SK-N-SH (cell line): ENCODE measurements around the gene SAP30. TPM values are rescaled to one million over a fixed set of nuclear protein-coding genes. Genes with fewer than 3 reads are reported as not detected.

Experiments
- CTCF ChIA-PET: fragments of 300-600, 350-600 bp; formaldehyde crosslinking; extraction: SDS; loops from one replicate; lab custom pipeline; 2021; lab: Yijun Ruan, JAX
- POLR2A ChIA-PET: fragments of 350-600 bp; sonication (Branson Sonifier 250); formaldehyde crosslinking; extraction: SDS; loops from one replicate; lab custom pipeline; 2020; ENCODE audit warnings: antibody characterized with exemption, inconsistent platforms; lab: Yijun Ruan, JAX
- DNase-seq: peaks from one replicate; pipeline ENCODE4 v3.0.0; 2012
- H2AFZ ChIP-seq: fragments of 200-600 bp; sonication (generic); 2 replicates; pipeline ENCODE4 v1.8.1; 2016; ENCODE audit warnings: antibody characterized with exemption, mild to moderate bottlenecking, low read depth
- H3F3A ChIP-seq: fragments of 200-600 bp; sonication (generic); replicated peaks from 2 replicates; pipeline ENCODE3; 2016; ENCODE audit warnings: antibody characterized with exemption, mild to moderate bottlenecking; ENCODE audit not compliant: insufficient read depth
- H3K27ac ChIP-seq, 2 experiments: fragments of 200-500 bp in 1 of 2; fragments of 200-600 bp in 1 of 2; sonication (Bioruptor generic) in 1 of 2; sonication (generic), shearing (Covaris generic) in 1 of 2; 2 replicates each; pipeline versions ENCODE4 v1.5.1 to v1.6.1; 2014 to 2016; ENCODE audit warnings: low read depth in 2 of 2, inconsistent platforms in 1 of 2, low read length in 1 of 2, mild to moderate bottlenecking in 1 of 2, mixed read lengths in 1 of 2
- H3K27me3 ChIP-seq: fragments of 200-600 bp; sonication (generic), shearing (Covaris generic); 2 replicates; pipeline ENCODE4 v1.6.1; 2016; ENCODE audit warnings: mixed run types; ENCODE audit not compliant: insufficient read depth
- H3K36me3 ChIP-seq, 2 experiments: fragments of 200-500 bp in 1 of 2; fragments of 200-600 bp in 1 of 2; sonication (Bioruptor generic) in 1 of 2; sonication (generic) in 1 of 2; replicated peaks in 1 of 2; 2 replicates each; pipeline versions ENCODE3 to v1.5.1; 2014 to 2016; ENCODE audit warnings: low read length in 1 of 2, mild to moderate bottlenecking in 1 of 2; ENCODE audit not compliant: insufficient read depth in 2 of 2, control insufficient read depth in 1 of 2
- H3K4me1 ChIP-seq, 2 experiments: fragments of 200-500 bp in 1 of 2; fragments of 200-600 bp in 1 of 2; sonication (Bioruptor generic) in 1 of 2; sonication (generic), shearing (Covaris generic) in 1 of 2; 2 replicates each; pipeline versions ENCODE4 v1.5.1 to v1.6.1; 2014 to 2016; ENCODE audit warnings: low read depth in 1 of 2, low read length in 1 of 2, mixed run types in 1 of 2; ENCODE audit not compliant: insufficient read depth in 2 of 2, control insufficient read depth in 1 of 2
- H3K4me2 ChIP-seq: fragments of 200-600 bp; sonication (generic), shearing (Covaris generic); 2 replicates; pipeline ENCODE4 v1.6.1; 2017; ENCODE audit warnings: mixed run types
- H3K4me3 ChIP-seq, 2 experiments: fragments of 200-500 bp in 1 of 2; fragments of 200-600 bp in 1 of 2; sonication (Bioruptor generic) in 1 of 2; sonication (generic), shearing (Covaris generic) in 1 of 2; 2 replicates each; pipeline versions ENCODE4 v1.5.1 to v1.8.1; 2014 to 2016; ENCODE audit warnings: low read depth in 2 of 2, inconsistent platforms in 1 of 2, low read length in 1 of 2, mild to moderate bottlenecking in 1 of 2, mixed read lengths in 1 of 2, moderate library complexity in 1 of 2
- H3K79me2 ChIP-seq: fragments of 200-600 bp; sonication (generic); 2 replicates; pipeline ENCODE4 v1.8.1; 2017; ENCODE audit warnings: mild to moderate bottlenecking; ENCODE audit not compliant: insufficient read depth
- H3K9ac ChIP-seq: fragments of 200-600 bp; sonication (generic); 2 replicates; pipeline ENCODE4 v1.6.1; 2017; ENCODE audit warnings: mixed run types
- H3K9me2 ChIP-seq: fragments of 200-600 bp; sonication (generic); 2 replicates; pipeline ENCODE4 v1.6.1; 2017; ENCODE audit warnings: mixed run types
- H3K9me3 ChIP-seq: fragments of 200-600 bp; sonication (generic); 2 replicates; pipeline ENCODE4 v1.6.1; 2017; ENCODE audit warnings: mixed run types, mild to moderate bottlenecking, moderate library complexity
- H4K20me1 ChIP-seq: fragments of 200-600 bp; sonication (generic); 2 replicates; pipeline ENCODE4 v1.6.1; 2017; ENCODE audit warnings: mild to moderate bottlenecking, mixed run types; ENCODE audit not compliant: insufficient read depth
- CHD2 ChIP-seq: fragments of 150-350 bp; IDR thresholded peaks from 2 replicates; pipeline ENCODE4 v1.6.1; 2018; ENCODE audit warnings: low read length; ENCODE audit not compliant: partially characterized antibody
- CTCF ChIP-seq: fragments of 200-600 bp; sonication (generic); IDR thresholded peaks from 2 replicates; pipeline ENCODE4 v1.6.1; 2017; ENCODE audit warnings: antibody characterized with exemption, mild to moderate bottlenecking, moderate library complexity
- ELF1 ChIP-seq: IDR thresholded peaks from 2 replicates; pipeline ENCODE4 v1.4.0; 2012
- FOXJ3 ChIP-seq: sonication (generic); formaldehyde crosslinking; IDR thresholded peaks from 2 replicates; pipeline ENCODE4 v1.5.1; 2020; ENCODE audit warnings: mild to moderate bottlenecking, missing genetic modification reagents
- GABPA ChIP-seq: IDR thresholded peaks from 2 replicates; pipeline ENCODE4 v1.4.0; 2012; ENCODE audit warnings: low read depth, mild to moderate bottlenecking
- GATA2 ChIP-seq: sonication (generic); formaldehyde crosslinking; IDR thresholded peaks from 2 replicates; pipeline ENCODE4 v1.5.0; 2020; ENCODE audit warnings: mild to moderate bottlenecking, missing genetic modification reagents
- MEF2A ChIP-seq: IDR thresholded peaks from 2 replicates; pipeline ENCODE4 v1.4.0; 2012; ENCODE audit warnings: low read depth, borderline replicate concordance
- MXI1 ChIP-seq: IDR thresholded peaks from 2 replicates; pipeline ENCODE4 v1.6.1; 2012; ENCODE audit warnings: mild to moderate bottlenecking, low read depth, low read length, improper control_type of control experiment
- NRF1 ChIP-seq: IDR thresholded peaks from 2 replicates; pipeline ENCODE4 v1.6.1; 2012; ENCODE audit warnings: low read depth, mild to moderate bottlenecking, low read length
- PBX3 ChIP-seq: IDR thresholded peaks from 2 replicates; pipeline ENCODE4; 2012
- RAD21 ChIP-seq: IDR thresholded peaks from 2 replicates; pipeline ENCODE4 v1.6.1; 2012; ENCODE audit warnings: mild to moderate bottlenecking, low read length
- RXRA ChIP-seq: IDR thresholded peaks from 2 replicates; pipeline ENCODE4 v1.4.0; 2012; ENCODE audit warnings: low read depth, mild to moderate bottlenecking, borderline replicate concordance
- SIN3A ChIP-seq: IDR thresholded peaks from 2 replicates; pipeline ENCODE4 v1.6.1; 2012; ENCODE audit warnings: low read depth, mild to moderate bottlenecking, low read length, moderate library complexity, borderline replicate concordance
- TAF1 ChIP-seq: IDR thresholded peaks from 2 replicates; pipeline ENCODE4 v1.6.1; 2012; ENCODE audit warnings: low read depth, mild to moderate bottlenecking, low read length, moderate library complexity, borderline replicate concordance
- TCF12 ChIP-seq: IDR thresholded peaks from 2 replicates; pipeline ENCODE4 v1.4.0; 2012
- USF2 ChIP-seq: fragments of 150-350 bp; IDR thresholded peaks from 2 replicates; pipeline ENCODE4 v1.6.1; 2017; ENCODE audit warnings: antibody characterized with exemption, low read length, low read depth, borderline replicate concordance
- YY1 ChIP-seq: IDR thresholded peaks from 2 replicates; pipeline ENCODE4 v1.4.0; 2012; ENCODE audit warnings: low read depth, mild to moderate bottlenecking
- WGBS: methylation state at CpG from one replicate; pipeline ENCODE4 v1.1.6; 2017; ENCODE audit warnings: low lambda C conversion rate; 5-methylcytosine and 5-hydroxymethylcytosine counted together
- polyA plus RNA-seq, 3 experiments: library from polyadenylated mRNA; depleted of rRNA; stranded (reverse); fragments of >200 nt; gene quantifications; 2 replicates each; pipeline ENCODE4 v1.2.3, GENCODE V29; 2012
- TF ChIP-seq, protein P1 (sequence below): IDR thresholded peaks from 2 replicates; pipeline ENCODE4 v1.6.1; 2012; ENCODE audit warnings: mild to moderate bottlenecking, low read depth, low read length, moderate library complexity

The SAP30 gene
- polyA plus RNA-seq, 1 of the 3 experiments (the other 2 are of a cell fraction), result 19.0 TPM

DNA sequence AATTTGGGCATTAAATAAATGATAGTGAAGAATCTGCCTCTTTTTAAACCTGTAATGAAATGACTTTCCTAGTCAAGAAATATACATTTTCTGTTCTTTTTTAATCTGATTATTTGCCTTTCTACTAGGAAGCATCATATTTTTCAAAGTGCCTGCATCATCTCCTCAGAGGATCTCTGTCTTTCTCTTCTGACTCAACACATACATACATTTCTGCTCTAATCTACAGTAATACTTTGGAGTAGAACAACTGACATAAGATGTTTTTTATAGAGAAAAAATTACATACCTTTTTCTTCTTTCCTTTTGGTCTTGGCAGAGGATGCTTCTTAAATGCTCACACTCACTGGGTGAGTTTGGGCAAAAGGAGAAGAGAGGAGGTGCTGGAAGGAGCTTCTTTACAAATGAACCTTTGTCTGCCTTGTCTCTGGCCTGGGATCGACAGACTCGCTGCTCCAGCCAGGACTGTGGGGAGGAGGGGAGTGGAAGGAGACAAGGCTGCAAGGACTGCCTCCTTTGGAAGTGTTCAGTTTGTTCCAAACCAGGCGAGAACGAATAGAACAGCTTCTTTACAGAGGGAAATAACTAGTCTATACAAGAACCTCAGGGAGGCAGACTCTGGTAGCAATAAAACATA lies 28.1 kb downstream of the SAP30 start, which contains the start of gene SCRG1:
SCRG1 (minus strand) TSS at position 338 of the 637 bp plus-strand sequence. CDS start 7,702 bp downstream, outside the sequence.
- 97% methylated on average over 4 of the region's 4 CpGs for WGBS
- CTCF ChIA-PET, result interaction anchor here (1.2 to 3.2 kb wide), 3 partner anchors 13 to 21 kb away, joined by 3 to 9 read pairs (median 4); no protein-coding TSS in a partner anchor
- Histone ChIP-seq H3F3A (peaks cover 13% of the 10 kb centered on the region), H3K4me2 (peak within 1 kb of the TSS; percentile 66; the same call in 1 of the 2 replicates), H3K9me2 (no peaks in the 10 kb centered on the region), H3K79me2 (no peaks in the 10 kb centered on the region), H3K27me3 (no peaks in the 10 kb centered on the region), H3K4me3 (peak within 1 kb of the TSS in 1 of 2 experiments; percentile 4; a peak in 1 of 4 replicates), H2AFZ (peak within 1 kb of the TSS; percentile 63), H4K20me1 (no peaks in the 10 kb centered on the region), H3K9me3 (peaks cover 3% of the 10 kb centered on the region; the same call in 1 of the 2 replicates), H3K4me1 (peaks cover 0 to 13% of the 10 kb centered on the region in 2 experiments; a peak in 1 of 4 replicates), H3K36me3 (peaks cover 0 to 1% of the 10 kb centered on the region in 2 experiments), H3K27ac (peak within 1 kb of the TSS in 1 of 2 experiments; percentile 47; a peak in 2 of 4 replicates), H3K9ac (peak within 1 kb of the TSS; percentile 7; the same call in 1 of the 2 replicates)
- no peak for DNase-seq
- TF ChIP-seq SIN3A (no peak), RXRA (no peak), RAD21 (no peak), ELF1 (no peak), YY1 (no peak), GABPA (no peak), MEF2A (no peak), USF2 (no peak)
- TF ChIP-seq, protein P1, sequence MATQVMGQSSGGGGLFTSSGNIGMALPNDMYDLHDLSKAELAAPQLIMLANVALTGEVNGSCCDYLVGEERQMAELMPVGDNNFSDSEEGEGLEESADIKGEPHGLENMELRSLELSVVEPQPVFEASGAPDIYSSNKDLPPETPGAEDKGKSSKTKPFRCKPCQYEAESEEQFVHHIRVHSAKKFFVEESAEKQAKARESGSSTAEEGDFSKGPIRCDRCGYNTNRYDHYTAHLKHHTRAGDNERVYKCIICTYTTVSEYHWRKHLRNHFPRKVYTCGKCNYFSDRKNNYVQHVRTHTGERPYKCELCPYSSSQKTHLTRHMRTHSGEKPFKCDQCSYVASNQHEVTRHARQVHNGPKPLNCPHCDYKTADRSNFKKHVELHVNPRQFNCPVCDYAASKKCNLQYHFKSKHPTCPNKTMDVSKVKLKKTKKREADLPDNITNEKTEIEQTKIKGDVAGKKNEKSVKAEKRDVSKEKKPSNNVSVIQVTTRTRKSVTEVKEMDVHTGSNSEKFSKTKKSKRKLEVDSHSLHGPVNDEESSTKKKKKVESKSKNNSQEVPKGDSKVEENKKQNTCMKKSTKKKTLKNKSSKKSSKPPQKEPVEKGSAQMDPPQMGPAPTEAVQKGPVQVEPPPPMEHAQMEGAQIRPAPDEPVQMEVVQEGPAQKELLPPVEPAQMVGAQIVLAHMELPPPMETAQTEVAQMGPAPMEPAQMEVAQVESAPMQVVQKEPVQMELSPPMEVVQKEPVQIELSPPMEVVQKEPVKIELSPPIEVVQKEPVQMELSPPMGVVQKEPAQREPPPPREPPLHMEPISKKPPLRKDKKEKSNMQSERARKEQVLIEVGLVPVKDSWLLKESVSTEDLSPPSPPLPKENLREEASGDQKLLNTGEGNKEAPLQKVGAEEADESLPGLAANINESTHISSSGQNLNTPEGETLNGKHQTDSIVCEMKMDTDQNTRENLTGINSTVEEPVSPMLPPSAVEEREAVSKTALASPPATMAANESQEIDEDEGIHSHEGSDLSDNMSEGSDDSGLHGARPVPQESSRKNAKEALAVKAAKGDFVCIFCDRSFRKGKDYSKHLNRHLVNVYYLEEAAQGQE, result no peak
- POLR2A ChIA-PET, result no interaction called here

DNA sequence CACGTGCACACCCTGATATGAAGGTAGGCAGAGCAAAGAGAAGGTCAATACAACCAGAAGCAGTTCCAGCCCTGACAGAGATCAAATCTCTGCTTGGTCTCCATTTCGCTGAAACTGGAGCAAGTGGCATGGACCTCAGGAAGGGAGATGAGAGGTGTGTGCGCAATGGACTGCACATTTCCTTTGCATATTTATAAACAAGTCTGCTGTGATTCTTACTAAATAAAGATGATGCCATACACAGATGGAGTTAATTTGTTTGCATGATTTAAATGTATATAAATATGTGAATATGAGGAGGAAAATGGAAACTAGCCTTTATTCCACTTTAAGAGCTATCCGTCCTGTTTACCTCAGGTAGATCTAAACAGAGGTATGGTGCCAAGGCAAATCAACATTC lies 30.3 kb downstream of the SAP30 start:
- Histone ChIP-seq H3K79me2 (no peaks in the 10 kb centered on the region), H2AFZ (no peak overlapping the region), H3K4me1 (peaks cover 0 to 13% of the 10 kb centered on the region in 2 experiments; a peak in 1 of 4 replicates), H3K4me3 (no peak overlapping the region), H3F3A (peaks cover 13% of the 10 kb centered on the region), H3K9me2 (no peaks in the 10 kb centered on the region), H3K9me3 (no peaks in the 10 kb centered on the region), H3K9ac (no peak overlapping the region), H3K27me3 (no peaks in the 10 kb centered on the region), H4K20me1 (no peaks in the 10 kb centered on the region), H3K4me2 (no peak overlapping the region), H3K27ac (no peak overlapping the region), H3K36me3 (peaks cover 0 to 3% of the 10 kb centered on the region in 2 experiments)
- WGBS, result 88% methylated on average over 4 of the region's 4 CpGs
- POLR2A ChIA-PET, result no interaction called here
- CTCF ChIA-PET, result interaction anchor here (0.8 to 2.4 kb wide), 6 partner anchors 11 to 388 kb away, joined by 3 to 12 read pairs (median 3); no protein-coding TSS in a partner anchor
- DNase-seq, result no peak
- TF ChIP-seq TAF1 (no peak), GATA2 (CRISPR knock-in tag) (no peak), CTCF (no peak), TCF12 (no peak), FOXJ3 (CRISPR knock-in tag) (no peak), ELF1 (no peak), CHD2 (no peak), PBX3 (no peak), NRF1 (no peak), MXI1 (no peak), RXRA (no peak), USF2 (no peak)
